KBM-7 (cell line): Measurements from ENCODE around the gene MRPL33.
"Not testable (repeated sequence)": the region's sequence is repeated elsewhere in the genome, so short reads cannot be mapped to it uniquely, and the experiment has no call there.

Experiments used
- DNase-seq: peaks from one replicate; pipeline ENCODE4 v3.0.0-alpha.2; 2015
- in situ Hi-C: fragments of 300-500 bp; cut with MboI; formaldehyde crosslinking; loops from 2 replicates; pipeline ENCODE4 v1.14.3; 2020; ENCODE audit warnings: low sequenced_read_pairs, low pct_unique_long_range_greater_than_20kb, mixed read lengths

Gene MRPL33

DNA sequence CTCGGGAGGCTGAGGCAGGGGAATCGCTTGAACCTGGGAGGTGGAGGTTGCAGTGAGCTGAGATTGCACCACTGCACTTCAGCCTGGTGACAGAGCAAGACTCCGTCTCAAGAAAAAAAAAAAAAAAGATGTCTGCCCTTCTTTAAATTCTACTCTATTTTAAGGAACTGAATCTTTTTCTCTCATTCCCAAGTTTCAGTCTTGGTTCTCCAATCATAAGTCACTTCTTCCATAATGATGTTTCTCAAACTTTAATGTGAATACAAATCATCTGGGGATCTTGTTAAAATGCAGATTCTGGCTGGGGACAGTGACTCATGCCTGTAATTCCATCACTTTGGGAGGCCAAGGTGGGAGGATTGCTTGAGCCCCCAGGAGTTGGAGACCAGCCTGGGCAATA lies 7.0 kb upstream of the MRPL33 start:
- in situ Hi-C loops, DNase-seq: not testable (repeated sequence)

DNA sequence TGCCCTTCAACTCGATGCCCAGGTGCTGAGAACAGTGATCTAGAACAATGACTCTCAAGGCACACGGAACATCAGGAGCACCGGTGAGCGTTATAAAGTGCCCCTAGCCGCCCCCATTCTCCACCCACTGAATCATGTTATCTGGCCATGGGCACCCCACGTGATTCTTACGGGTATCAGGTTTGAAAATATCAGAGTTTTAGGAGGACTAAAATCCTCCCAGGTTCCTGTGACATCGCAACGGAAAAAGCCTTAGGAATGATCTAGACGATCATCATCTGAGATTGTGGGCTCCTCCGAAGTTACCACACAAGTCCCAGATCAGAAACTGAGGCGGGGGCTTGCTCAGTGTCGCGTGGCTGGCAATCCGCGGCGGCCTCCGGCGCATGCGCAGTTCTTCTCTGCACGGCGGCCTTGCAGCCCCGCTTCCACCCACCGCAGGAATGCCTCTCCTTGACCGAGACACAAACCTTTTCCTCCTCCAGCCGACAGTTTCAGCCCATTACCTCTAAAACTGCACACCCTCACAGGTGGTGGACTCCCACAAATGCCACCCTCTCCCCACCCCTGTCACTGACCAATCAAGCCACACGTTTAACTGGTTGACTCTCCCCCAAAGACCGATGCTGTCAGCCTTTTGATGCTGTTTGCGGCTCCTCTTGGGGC lies 5.8 kb upstream of the MRPL33 start:
- in situ Hi-C loops: no loop called here
- no peak for DNase-seq

DNA sequence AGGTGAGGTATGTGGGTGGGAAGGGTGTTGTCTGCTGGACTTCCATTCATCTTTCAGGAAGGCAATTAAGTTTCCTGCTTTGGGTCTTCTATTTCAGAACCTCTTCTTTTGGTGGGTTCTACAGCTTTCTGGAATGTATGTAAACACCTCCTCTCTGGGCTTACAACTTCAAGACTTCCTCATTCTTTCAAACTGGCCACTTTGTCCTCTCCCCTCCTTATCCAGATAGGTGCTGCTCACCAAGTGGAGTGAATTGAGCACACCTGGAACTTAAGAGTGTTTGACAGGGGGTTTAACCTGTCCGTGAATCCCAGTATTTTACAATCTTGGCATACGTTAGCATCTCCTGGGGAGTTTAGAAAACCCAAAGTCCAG lies 5.2 kb upstream of the MRPL33 start:
- in situ Hi-C loops: no loop called here
- no peak for DNase-seq

DNA sequence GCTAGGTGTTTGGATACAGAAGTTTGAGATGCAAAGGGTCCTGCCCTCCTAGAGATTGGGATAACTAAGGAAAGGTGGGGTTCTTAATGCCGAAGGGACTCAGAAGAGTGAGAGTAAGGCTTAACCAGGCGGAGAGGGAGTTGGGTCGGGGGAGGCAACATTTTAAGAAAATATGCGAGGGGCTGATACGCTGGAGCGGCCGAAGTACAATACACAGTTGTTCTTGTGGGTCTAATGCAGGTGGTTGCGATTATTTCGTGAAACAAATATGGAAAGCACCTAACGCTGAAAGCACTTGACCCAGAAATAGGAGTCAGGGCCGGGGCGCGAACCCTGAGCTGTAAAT lies 344 bp upstream of the MRPL33 start:
- no peak for DNase-seq
- in situ Hi-C loops: no loop called here

DNA sequence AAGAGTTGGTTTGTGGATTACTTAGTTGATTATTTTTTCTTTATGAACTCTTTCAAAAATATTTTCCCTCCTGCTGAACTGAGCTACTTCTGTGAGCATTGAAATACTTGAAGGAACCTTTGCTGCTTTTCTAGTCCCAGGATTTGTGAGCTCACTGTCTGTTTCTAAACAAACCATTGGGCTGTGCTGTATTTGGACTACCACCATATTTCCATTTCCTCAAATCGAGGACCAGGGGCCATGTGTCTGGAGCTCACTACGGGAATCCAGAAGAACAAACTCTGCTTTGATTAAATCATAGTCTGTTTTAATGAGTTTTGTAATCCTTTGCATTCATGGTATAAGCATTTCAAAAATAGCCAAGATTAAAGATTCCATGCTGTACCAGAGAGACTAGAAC lies 1.3 kb downstream of the MRPL33 start:
- in situ Hi-C loops: no loop called here

DNA sequence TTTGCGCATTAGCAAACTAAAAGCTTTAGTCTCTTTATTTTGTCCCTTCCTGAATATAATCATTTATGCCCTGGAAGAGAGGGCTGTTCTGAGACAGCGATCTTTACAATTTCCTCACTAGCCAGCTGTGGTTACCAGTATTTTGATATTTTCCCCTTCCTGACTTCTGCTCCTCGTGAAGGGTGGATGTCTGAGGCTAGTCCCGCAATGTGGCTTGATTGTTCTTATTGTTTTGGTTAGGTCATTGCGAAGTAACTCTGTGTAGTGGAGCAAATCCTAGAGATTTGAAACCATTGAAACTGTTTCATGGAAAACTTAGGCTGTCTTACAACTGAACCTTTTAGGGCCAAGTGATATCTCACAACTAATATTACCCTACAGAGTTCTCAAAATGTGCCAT lies 2.4 kb downstream of the MRPL33 start:
- in situ Hi-C loops: no loop called here
- peak; percentile 37 for DNase-seq

More for the DNA sequence above, 1.3 kb downstream of the MRPL33 start:
- DNase-seq: peak; percentile 26

DNA sequence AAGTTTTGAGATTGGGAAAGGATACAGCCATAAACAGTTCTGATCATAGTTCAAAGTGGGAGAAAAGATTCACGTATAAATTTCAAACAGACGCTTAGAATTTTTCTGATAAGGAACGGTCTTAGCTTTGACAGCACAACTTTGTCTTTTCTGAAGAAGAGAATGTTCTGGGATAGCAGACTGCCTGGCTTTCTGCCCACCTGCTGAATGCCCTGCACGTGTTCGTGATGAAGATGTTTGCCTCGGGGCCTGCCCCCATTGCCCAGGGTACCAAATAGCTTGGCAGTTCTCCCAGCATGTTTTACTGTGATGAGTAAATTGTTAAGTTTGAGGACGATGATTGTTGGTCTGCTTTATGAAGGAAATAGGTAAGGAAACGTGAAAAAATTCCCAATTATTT lies 4.6 kb downstream of the MRPL33 start:
- DNase-seq: no peak
- in situ Hi-C loops: no loop called here

DNA sequence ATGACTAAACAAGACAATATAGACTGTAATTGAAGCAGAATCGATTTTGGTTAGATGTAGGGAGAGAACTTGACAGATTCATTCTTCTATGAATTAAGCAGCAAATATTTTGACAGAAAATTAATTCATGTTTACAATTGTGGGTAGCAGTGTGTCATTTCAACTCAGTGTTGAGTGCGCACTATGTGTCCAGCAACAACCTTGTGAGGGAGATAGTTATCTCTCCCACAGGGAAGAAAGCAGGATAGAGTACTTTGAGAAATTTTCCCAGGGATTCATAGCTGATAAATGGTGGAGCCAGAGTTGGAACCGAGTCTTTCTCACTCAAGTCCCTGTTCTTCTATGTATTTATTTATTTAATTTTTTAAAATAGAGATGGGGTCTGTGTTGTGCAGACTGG lies 5.2 kb downstream of the MRPL33 start:
- DNase-seq: no peak
- in situ Hi-C loops: no loop called here

DNA sequence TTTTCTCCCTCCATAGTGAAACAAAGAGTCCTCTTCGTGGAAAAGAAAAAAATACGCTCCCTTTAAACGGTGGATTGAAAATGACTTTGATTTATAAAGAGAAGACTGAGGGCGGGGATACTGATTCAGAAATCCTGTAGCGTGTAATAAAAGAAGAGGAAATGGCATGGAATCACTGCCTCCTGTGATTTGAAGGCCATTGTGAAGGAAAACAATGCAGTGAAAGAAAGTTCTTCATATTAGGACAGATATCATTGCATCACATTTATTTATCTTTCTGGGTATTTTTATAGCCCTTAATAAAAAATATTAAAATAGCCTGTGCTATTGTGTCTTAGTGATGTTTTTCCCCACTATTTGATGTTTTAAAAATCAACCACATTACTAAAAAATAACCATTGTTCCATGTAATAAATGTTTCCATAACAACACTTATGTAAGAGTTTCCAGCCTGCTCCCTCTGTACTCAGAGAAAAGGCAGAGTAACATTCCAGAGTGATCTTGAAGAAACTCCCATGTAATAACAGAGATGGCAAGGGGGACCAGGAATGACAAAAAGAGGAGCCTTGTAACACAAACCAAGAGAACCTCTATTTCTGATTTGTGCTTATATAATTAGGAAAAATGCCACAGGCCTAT lies 8.0 kb downstream of the MRPL33 start:
- DNase-seq: no peak
- in situ Hi-C loops: no loop called here

DNA sequence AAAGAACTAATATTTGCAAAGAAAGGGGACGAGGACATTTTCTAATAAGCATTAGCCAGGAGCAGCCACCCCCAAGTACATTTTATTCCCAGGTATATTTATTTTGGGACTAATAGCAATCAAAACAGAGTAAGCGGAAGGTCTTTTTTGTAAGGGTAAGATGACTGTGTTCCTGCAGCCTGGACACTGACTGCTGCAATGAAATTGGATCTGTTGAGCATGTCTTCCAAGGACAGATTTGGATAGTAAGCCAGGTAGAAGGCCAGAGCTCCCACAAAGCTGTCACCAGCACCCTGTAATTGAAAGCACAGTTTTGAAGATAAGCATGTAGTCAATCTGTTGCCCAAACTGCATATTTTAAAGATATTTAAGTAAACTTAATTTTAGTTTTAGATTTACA lies 10.0 kb downstream of the MRPL33 start:
- in situ Hi-C loops: no loop called here
- no peak for DNase-seq

DNA sequence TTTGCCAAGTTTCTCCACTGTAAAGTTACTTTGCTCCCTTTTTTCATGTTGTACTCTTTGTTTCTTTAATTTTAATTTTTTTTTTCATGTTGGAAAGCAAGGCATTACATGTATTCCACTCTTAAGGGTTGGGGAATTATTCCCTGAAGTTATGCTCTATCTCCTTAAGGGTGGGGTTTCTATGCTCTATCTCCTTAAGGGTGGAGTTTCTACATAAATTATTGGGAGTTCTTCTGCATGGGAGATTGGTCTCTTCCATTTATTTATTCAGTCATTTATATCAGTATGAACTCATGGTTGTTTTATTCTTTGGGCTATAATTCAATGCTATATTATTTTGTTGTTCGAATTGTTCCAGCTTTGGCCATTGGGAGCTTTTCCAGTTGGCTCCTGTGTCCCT lies 11.2 kb downstream of the MRPL33 start:
- DNase-seq: no peak
- in situ Hi-C loops: no loop called here

DNA sequence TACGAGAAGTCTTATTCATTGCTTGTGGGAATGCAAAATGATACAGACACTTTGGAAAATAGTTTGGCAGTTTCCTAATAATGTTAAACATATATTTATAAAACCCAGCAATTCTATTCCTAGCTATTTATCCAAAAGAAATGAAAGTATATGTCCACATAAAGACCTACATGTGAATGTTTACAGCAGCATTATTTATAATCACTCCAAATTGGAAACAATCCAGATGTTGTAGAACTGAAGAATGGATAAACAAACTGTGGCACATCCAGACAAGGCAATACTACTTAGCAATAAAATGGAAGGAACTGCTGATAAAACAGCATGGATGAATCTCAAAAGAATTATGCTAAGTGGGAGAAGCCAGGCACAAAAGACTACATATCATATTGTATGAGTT lies 19.3 kb downstream of the MRPL33 start:
- no peak for DNase-seq
- in situ Hi-C loops: no loop called here

DNA sequence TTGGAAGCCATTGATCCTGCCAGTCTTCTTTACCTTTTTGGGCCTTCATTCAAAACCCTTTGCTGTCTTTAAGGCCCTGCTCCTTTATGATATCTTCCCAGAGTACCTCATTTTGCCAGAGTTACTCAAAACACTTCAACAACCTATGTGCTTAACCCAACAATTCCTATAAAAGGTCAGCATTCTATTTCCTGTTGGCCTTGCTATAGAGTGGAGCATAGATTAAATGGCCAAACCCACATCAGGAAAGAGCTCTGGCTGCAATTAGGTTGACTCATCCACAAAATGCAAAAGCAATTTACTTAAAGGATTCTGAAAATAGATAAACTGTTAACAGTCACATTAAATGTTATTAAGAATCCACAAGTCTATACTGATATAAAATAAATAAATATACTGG lies 21.2 kb downstream of the MRPL33 start:
- DNase-seq: no peak
- in situ Hi-C loops: no loop called here

DNA sequence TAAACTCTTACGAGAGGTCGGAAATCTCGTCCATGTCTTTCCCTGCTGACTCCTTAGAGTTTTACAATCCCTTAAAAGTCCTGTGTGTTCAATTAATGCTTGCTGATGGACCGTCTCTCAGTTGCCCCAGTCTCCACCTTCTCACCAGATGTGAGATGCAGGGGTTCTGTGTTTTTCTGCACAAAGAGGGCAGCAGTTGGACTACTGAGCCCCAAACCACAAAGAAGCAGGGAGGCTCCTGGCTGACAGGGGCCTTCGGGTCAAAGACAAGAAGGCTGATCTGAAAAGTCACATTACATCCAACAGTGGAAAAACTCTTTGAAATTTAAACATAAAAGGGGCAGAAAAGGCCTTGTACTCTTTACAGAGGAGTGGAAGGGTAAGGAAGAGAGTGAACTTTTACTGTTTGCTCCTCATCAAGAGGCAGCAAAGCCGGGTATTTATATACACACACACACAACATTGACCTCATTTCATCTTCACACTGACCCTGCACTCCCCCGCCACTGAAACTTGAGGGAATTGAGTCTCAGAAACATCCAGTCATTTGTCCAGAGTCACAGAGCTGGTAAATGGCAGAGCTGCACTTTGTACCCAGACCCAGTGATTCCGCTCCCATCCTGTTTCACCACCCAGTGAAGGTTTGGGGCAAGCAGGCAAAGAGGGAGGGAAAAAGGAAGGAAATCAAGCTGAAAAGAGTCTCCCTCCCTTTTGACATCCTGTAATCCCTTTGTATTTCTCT lies 23.7 kb downstream of the MRPL33 start:
- DNase-seq: no peak
- in situ Hi-C loops: no loop called here

DNA sequence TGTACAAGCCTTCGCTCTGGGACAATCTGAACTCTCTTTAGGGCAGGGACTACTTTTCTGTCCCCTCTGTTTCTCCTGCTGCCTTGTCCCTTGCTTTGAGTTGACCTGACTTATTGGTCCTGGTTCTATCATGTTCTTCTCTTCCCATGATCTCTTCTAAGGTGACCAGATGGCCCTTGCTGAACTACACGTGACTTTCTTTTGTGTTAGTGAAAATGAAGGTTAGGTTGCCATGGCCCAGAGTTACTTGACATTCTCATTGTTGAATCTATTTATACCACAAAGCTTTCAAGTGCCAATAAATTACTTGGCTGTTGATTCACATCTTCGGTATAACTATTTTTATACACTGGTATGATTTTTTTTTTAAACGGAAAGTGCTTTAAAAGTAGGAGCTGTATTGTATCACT lies 24.4 kb downstream of the MRPL33 start:
- in situ Hi-C loops: no loop called here
- DNase-seq: no peak

DNA sequence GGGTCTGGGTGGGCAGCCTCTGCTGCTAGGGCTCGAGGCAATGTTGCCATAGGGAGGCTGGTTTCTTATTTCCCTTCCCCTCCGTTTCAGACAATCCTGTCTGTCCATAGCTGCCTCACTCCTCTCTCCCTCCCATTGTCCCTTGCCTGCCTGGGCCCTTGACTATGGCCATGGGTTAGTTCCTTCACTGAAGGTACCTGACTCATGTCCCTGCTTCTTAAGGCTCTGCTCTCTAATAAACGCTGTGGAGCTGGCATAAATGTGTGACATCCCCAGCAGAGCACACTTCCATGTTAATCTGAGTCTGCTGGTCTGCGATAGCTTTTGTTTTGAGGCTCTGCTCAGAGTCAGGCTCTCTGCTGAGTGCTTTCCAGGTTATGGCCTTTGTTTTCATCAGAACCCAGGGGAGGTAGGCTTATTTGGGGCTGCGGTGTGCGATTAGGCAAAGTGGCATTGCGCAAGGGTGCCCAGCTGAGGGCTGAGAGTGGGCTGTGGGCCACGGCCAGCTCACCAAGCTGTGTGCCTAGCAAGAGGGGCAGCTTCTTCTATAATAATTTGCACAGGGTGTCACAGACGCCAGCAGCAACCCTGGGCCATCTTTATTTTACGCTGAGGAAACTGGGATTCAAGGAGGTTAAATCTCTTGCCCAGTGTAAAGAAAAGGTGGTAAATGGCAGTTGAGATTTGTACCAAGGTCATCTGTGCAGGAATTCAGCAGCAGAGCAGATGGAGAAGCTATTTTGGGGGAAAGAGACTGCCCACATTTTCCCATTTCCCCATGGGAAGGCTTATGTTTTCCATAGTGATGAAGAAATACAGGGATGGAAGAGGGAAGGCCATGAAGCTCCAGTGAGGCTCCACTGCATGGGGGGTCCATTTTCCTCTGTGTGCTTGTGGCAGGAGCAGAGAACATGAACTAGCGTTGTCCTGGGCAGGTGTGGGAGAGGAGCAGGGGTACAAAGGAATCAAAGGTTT lies 25.6 kb downstream of the MRPL33 start:
- in situ Hi-C loops: no loop called here
- DNase-seq: peak; percentile 36

DNA sequence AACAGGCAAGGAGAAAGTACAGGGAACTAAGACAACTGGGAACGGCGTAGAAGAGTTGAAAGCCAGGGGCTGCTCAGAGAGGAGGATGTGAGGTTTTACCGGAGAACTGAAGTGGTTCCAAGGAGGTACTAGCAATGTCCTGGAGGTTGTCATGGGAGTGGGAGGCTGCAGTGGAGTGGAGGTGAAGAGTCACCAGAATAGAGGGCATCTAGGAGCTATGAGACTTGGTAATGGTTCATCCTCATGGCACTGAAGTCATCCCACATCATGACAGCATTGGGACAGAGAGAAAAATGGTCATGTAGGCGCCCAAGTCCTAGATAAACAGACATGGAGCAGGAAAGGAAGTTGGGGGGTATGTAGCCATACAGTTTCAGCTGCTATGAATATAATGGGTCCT lies 26.3 kb downstream of the MRPL33 start:
- in situ Hi-C loops: no loop called here
- DNase-seq: no peak

DNA sequence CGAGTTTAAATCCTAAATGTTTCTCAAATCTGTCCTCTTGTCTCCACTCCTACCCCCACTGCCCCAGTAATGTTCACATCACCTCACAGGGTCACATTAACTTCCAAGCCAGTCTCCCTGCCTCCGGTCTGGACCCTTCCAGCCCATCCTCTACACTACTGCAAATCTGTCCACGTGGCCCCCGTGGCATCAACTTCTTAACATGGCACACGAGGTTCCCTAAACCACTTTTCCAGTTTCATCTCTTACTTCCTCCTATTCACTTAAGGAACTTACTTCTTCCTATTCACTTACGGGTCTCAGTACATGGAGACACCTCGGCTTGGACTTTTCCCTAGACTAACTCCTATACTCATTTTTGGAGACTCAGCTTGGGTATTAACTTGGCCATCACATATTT lies 27.0 kb downstream of the MRPL33 start:
- in situ Hi-C loops: no loop called here
- DNase-seq: no peak

DNA sequence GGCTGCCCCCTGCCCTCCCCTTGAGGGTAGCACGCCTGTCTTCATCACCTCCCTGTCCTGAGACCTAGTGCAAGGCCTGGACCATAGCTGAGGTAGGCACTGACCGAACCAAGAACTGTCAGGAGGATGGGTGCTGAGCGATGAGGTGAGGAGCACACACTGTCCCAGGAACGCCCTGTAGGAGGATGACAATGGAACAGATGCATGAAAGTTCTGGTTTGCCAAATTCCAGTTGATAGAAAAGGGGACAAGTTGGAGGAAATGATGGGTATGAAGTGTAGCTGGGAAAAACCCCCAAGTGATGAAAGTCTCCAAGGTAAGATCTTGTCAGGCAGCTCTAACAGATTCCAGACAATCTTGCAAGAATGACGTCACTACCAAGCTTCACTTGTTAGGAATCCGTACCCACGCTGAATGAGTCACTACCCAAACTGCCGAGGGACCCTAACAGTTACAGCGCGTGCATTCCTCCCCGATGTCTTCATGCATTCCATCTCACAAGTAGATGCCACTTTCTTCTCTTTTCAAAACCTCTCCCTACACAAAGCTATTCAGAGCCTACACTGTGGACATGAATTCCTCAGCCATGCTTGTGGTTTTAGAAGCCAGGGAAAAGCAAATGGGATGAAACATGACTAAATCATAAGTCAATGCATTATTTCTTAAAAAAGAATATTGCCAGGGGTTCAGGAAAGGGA lies 27.6 kb downstream of the MRPL33 start:
- DNase-seq: no peak
- in situ Hi-C loops: no loop called here
